Heart left ventricle (tissue), 16 donors: ENCODE results near the gene APP. TPM values are rescaled to one million over a fixed set of nuclear protein-coding genes. Genes with fewer than 3 reads are reported as not detected.

Experiments used
- ATAC-seq, 4 donors: fragments of 200-7000 bp; cut with Tn5 transposase; one replicate each; pipeline ENCODE4 v1.9.1; 2020 to 2022; ENCODE audit warnings: moderate library complexity in 4 of 4, mild to moderate bottlenecking in 3 of 4, moderate number of reproducible peaks in 1 of 4
- DNase-seq, 5 donors: peaks; one replicate each; pipeline ENCODE4 v3.0.0-alpha.2; 2020
- H3K27ac ChIP-seq, 12 donors: fragments of 200-600 bp; sonication (generic) in 4 of 12; one replicate each; pipeline versions ENCODE4 v1.5.0 to v1.8.0; 2016 to 2022; ENCODE audit warnings: mild to moderate bottlenecking in 2 of 12
- H3K27me3 ChIP-seq, 9 donors: fragments of 200-600 bp; sonication (generic) in 2 of 9; one replicate each; pipeline versions ENCODE4 v1.5.1 to v1.8.0; 2016 to 2022; ENCODE audit warnings: mild to moderate bottlenecking in 3 of 9
- H3K36me3 ChIP-seq, 9 donors: fragments of 200-600 bp; sonication (generic) in 2 of 9; one replicate each; pipeline versions ENCODE4 v1.5.0 to v1.8.0; 2018 to 2022; ENCODE audit warnings: mild to moderate bottlenecking in 2 of 9
- H3K4me1 ChIP-seq, 12 donors: fragments of 200-600 bp; sonication (generic) in 4 of 12; one replicate each; pipeline versions ENCODE4 v1.5.0 to v1.8.0; 2016 to 2022; ENCODE audit warnings: mild to moderate bottlenecking in 3 of 12
- H3K4me3 ChIP-seq, 12 donors: fragments of 200-600 bp; sonication (generic) in 4 of 12; one replicate each; pipeline versions ENCODE4 v1.5.0 to v1.8.0; 2017 to 2022; ENCODE audit warnings: mild to moderate bottlenecking in 9 of 12, moderate library complexity in 4 of 12
- H3K9me3 ChIP-seq, 12 donors: fragments of 200-600 bp; sonication (generic) in 4 of 12; one replicate each; pipeline versions ENCODE4 v1.5.0 to v1.8.0; 2016 to 2022; ENCODE audit warnings: mild to moderate bottlenecking in 1 of 12
- CTCF ChIP-seq, 12 donors: fragments of 200-600 bp; sonication (generic) in 4 of 12; IDR thresholded peaks; one replicate each; pipeline versions ENCODE4 v1.5.0 to v1.8.0; 2018 to 2022; ENCODE audit warnings: antibody characterized with exemption in 12 of 12, mild to moderate bottlenecking in 5 of 12
- POLR2A ChIP-seq, 2 donors: fragments of 450-650 bp; IDR thresholded peaks; one replicate each; pipeline ENCODE4 v1.6.1; 2017; ENCODE audit warnings: antibody characterized with exemption in 2 of 2, mild to moderate bottlenecking in 2 of 2, moderate library complexity in 2 of 2
- WGBS, 4 donors: extraction: QIAGEN DNeasy Blood & Tissue Kit in 2 of 4; methylation state at CpG; one replicate each; pipeline versions ENCODE4 v1.1.5 to v1.1.7; 2013 to 2018; 5-methylcytosine and 5-hydroxymethylcytosine counted together
- intact Hi-C, 10 donors: fragments of 100-400 bp; cut with DNase I; formaldehyde crosslinking; loops; one replicate each; pipeline versions ENCODE4 v1.11.1 to v1.14.2; 2022
- polyA plus RNA-seq, 2 donors: library from polyadenylated mRNA; stranded (reverse); fragments of 200-250 nt; gene quantifications; one replicate each; pipeline ENCODE4 v1.2.3, GENCODE V29; 2013
- total RNA-seq, 9 donors: library from RNA; depleted of rRNA in 2 of 9; stranded (reverse); fragments of >200 nt in 2 of 9; fragmentation: NEBNext Ultra II Directional in 3 of 9; extraction: Animal tissue kit (Norgen Biotek cat#: 25700) in 3 of 9; gene quantifications; one replicate each; pipeline versions ENCODE4 v1.1.0 to v1.2.4, GENCODE V29; 2016 to 2023
- donor health status: ischemic (EF 13 %, LVEDD 7.1; RV severe dilation, severe dysfunction).
- donor health status: healthy with polysubstance abuse.
- donor health status: DM: no; HTN: yes; CAD: no.
- donor health status: DM: no; HTN: no; CAD: no.
- donor health status: ischemic (EF 25% LVEDD 6.9; RV normal size, moderate dysfunction).
- donor health status: ischemic (EF 25% LVEDD 5.7; RV mildly dilated, moderate dysfunction).
- donor health status: healthy.
- donor health status: DM: yes; HTN: yes; CAD: no.
- donor health status: ischemic (EF 35%, LVEDD 5.7; RV mildly dilated, moderate dysfunction).
- donor health status: nonischemic (EF 11% LVEDD 7.7; RV severe dilation, severe dysfunction).
- donor health status: DM: yes; HTN: yes; CAD: no.
- donor health status: PGD.
- donor health status: ischemic (EF 29% LVEDD 5.4; RV normal size, mild dysfunction).
- donor health status: nonischemic (EF 23%, LVEDD 6.1; RV moderate dilation, normal function).

Gene APP
- total and polyA plus RNA-seq, 11 donors = 103 to 467 (median 373) TPM

- ATAC-seq (no peak), DNase-seq (no peak)
- H3K9me3 ChIP-seq = no peaks in the 10 kb centered on the region
- peaks cover 0 to 63% (median 38%) of the 10 kb centered on the region in 12 donors for H3K4me1 ChIP-seq
- intact Hi-C loops = loop anchor here in 5 of 10 donors (10.0 kb wide), 4 partner anchors 47 to 167 kb away; no protein-coding TSS in a partner anchor
- H3K36me3 ChIP-seq = no peaks in the 10 kb centered on the region
- TF ChIP-seq POLR2A (IDR thresholded peaks at IDR 0.05) (no peak), CTCF (IDR thresholded peaks at IDR 0.05) (no peak)
- H3K27me3 ChIP-seq = no peaks in the 10 kb centered on the region
- H3K4me3 ChIP-seq = no peak overlapping the region
- H3K27ac ChIP-seq = no peak overlapping the region
- 86 to 96% (median 93%) methylated on average over 4 of the region's 4 CpGs for WGBS, 4 donors
Observed at GRCh38 chr21:26162081-26162480, 8.5 kb downstream of the APP start.

GRCh38 chr21:26159869-26160268, 10.7 kb downstream of the APP start:
- H3K4me1 ChIP-seq = peaks cover 0 to 47% (median 21%) of the 10 kb centered on the region in 12 donors

GRCh38 chr21:26157801-26158200, 12.8 kb downstream of the APP start:
- peaks cover 0 to 48% (median 21%) of the 10 kb centered on the region in 12 donors for H3K4me1 ChIP-seq
- DNase-seq (no peak), ATAC-seq (no peak)
- 64 to 70% (median 67%) methylated on average over 2 of the region's 2 CpGs for WGBS, 4 donors
- no peak for TF ChIP-seq CTCF (IDR thresholded peaks at IDR 0.05)
- H3K9me3 ChIP-seq = no peaks in the 10 kb centered on the region
- H3K27ac ChIP-seq = no peak overlapping the region
- no peak overlapping the region for H3K4me3 ChIP-seq
- H3K36me3 ChIP-seq = no peaks in the 10 kb centered on the region
- no peaks in the 10 kb centered on the region for H3K27me3 ChIP-seq
- intact Hi-C loops = no loop called here

More at GRCh38 chr21:26159869-26160268, 10.7 kb downstream of the APP start:
- ATAC-seq (no peak), DNase-seq (no peak)
- Histone ChIP-seq H3K9me3 (no peaks in the 10 kb centered on the region), H3K36me3 (no peaks in the 10 kb centered on the region), H3K27ac (no peak overlapping the region), H3K4me3 (no peak overlapping the region), H3K27me3 (no peaks in the 10 kb centered on the region)
- WGBS, 4 donors = 80 to 95% (median 86%) methylated on average over 1 of the region's 1 CpG
- TF ChIP-seq CTCF (IDR thresholded peaks at IDR 0.05) (no peak), POLR2A (IDR thresholded peaks at IDR 0.05) (no peak)
- intact Hi-C loops = loop anchor here in 5 of 10 donors (10.0 kb wide), 4 partner anchors 45 to 165 kb away; no protein-coding TSS in a partner anchor

GRCh38 chr21:26154753-26155152, 15.8 kb downstream of the APP start:
- Histone ChIP-seq H3K9me3 (no peaks in the 10 kb centered on the region), H3K4me1 (peaks cover 0 to 35% (median 18%) of the 10 kb centered on the region in 12 donors), H3K4me3 (no peak overlapping the region), H3K36me3 (no peaks in the 10 kb centered on the region), H3K27ac (no peak overlapping the region), H3K27me3 (no peaks in the 10 kb centered on the region)
- no peak for ATAC-seq
- WGBS, 4 donors = 86 to 89% (median 88%) methylated on average over 4 of the region's 4 CpGs
- TF ChIP-seq CTCF (IDR thresholded peaks at IDR 0.05) (no peak), POLR2A (IDR thresholded peaks at IDR 0.05) (no peak)
- no peak for DNase-seq
- intact Hi-C loops = no loop called here
